Measurements from ENCODE around the gene IL19. TPM values are rescaled to one million over a fixed set of nuclear protein-coding genes. Genes with fewer than 3 reads are reported as not detected.

IL19 gene
- total RNA-seq, 2 experiments from 2014 or later: 0.21 TPM; not detected in 1

DNA sequence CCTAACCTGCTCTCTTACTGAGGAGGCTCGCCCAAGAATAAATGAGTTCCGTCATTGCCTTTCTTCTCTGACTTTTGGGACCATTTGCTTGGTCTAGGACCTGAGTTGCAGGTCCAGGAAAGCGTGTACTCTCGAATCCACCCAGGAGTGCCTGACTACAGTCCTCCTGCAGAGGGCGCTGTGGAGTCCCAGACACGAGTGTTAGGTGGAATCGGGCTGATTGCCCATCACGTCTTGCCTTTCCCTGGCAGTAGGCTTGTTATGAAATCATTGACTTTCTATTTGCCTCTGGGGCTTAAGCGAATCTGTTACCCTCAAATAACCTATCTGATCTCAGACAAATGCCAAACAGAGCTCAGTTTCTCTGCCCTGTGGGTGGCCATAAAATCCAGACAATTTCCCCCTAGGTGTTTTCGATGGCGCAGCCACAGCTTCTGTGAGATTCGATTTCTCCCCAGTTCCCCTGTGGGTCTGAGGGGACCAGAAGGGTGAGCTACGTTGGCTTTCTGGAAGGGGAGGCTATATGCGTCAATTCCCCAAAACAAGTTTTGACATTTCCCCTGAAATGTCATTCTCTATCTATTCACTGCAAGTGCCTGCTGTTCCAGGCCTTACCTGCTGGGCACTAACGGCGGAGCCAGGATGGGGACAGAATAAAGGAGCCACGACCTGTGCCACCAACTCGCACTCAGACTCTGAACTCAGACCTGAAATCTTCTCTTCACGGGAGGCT, 94.5 kb downstream of the IL19 start, which contains the start of gene IL20:
Gene IL20 (plus strand): TSS at position 685 of the 733 bp plus-strand sequence. CDS start 230 bp downstream, outside the sequence.
- no peak within 1 kb of the TSS for H3K4me3 Mint-ChIP-seq
- DNase-seq: peak; percentile 93
- peaks cover 10% of the 10 kb centered on the region for H3K27me3 Mint-ChIP-seq
- H3K36me3 Mint-ChIP-seq: no peaks in the 10 kb centered on the region
- no peaks in the 10 kb centered on the region for H3K9me3 Mint-ChIP-seq
- peaks cover 16% of the 10 kb centered on the region for H3K4me1 Mint-ChIP-seq (ENCODE audit: low read depth)
- POLR2A ChIA-PET: no interaction called here
- intact Hi-C loops (cut with micrococcal nuclease): loop anchor here (1.0 to 5.0 kb wide), 4 partner anchors 16 to 138 kb away; no protein-coding TSS in a partner anchor
- no peak within 1 kb of the TSS for H3K27ac Mint-ChIP-seq
- CTCF ChIA-PET: interaction anchor here (0.6 to 6.4 kb wide), 39 partner anchors 8 to 139 kb away, joined by 3 to 71 read pairs (median 5); partner anchors contain the start of genes FCMR and IL19

DNA sequence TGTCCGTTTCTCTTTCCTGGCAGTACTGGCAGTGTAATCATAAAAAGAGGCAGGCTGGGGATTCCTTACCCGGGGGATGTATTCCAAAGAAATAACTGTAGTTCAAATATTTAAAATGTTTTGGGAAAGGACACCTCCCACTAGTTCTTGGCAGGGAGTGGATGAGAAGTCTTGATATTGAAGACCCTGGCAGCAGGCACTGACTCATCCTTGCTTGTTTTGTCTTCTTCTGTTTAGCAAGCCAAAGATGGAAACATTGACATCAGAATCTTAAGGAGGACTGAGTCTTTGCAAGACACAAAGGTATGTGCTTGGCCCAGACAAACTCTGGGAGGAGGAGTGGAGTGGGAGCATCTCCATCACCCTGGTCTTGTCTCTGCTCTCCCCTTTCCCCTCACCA, 95.5 kb downstream of the IL19 start:
- H3K4me3 Mint-ChIP-seq: no peak overlapping the region
- H3K27me3 Mint-ChIP-seq: peaks cover 10% of the 10 kb centered on the region
- intact Hi-C loops (cut with micrococcal nuclease): loop anchor here (5.0 kb wide), 1 partner anchor 139 kb away; no protein-coding TSS in a partner anchor
- H3K36me3 Mint-ChIP-seq: no peaks in the 10 kb centered on the region
- peaks cover 16% of the 10 kb centered on the region for H3K4me1 Mint-ChIP-seq (ENCODE audit: low read depth)
- ChIA-PET POLR2A (no interaction called here), CTCF (interaction anchor here (0.8 to 6.4 kb wide), 10 partner anchors 11 to 131 kb away, joined by 3 to 71 read pairs (median 8); partner anchors contain the start of gene FCMR)
- no peaks in the 10 kb centered on the region for H3K9me3 Mint-ChIP-seq
- DNase-seq: no peak
- H3K27ac Mint-ChIP-seq: no peak overlapping the region

DNA sequence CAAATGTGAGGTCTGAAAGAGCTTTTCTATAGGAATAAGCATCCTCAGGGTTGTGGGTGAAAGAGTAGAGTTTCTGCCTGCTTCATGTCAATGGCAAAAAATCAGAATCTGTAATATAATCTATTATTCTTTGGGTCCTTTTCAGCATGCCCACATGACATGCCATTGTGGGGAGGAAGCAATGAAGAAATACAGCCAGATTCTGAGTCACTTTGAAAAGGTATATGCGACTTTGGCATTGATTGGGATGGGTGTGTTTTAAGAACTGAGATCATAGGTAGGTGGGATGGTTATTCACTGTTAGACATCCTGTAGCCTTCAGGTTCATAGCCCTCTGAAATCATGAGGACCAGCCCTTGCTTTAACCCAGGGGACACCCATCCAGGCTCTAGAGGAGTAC, 96.7 kb downstream of the IL19 start:
- Mint-ChIP-seq H3K36me3 (no peaks in the 10 kb centered on the region), H3K4me1 (ENCODE audit: low read depth) (peaks cover 16% of the 10 kb centered on the region), H3K27me3 (peaks cover 10% of the 10 kb centered on the region), H3K4me3 (no peak overlapping the region), H3K9me3 (peaks cover 3% of the 10 kb centered on the region), H3K27ac (no peak overlapping the region)
- ChIA-PET CTCF (interaction anchor here (0.7 to 6.4 kb wide), 6 partner anchors 40 to 223 kb away, joined by 3 to 65 read pairs (median 4); no protein-coding TSS in a partner anchor), POLR2A (no interaction called here)
- no peak for DNase-seq
- intact Hi-C loops (cut with micrococcal nuclease): loop anchor here (5.0 kb wide), 1 partner anchor 140 kb away; no protein-coding TSS in a partner anchor

DNA sequence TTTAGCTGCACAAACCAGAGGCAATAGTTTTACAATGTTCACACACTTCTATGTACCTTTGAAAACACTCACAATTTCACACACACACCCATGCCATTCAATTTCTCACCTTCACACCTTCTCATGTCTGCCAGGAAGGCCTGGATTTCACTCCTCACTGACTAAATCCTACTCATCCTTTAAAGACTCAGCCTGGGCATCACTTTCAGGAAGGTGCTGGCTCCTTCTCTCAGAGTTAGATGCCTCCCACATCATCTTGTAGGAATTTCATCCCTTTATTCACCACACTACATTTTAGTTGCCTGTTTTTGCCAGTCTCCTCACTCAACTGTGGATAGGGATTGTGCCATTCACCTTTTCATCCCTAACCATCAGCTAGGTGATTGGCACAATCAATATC, 97.1 kb downstream of the IL19 start:
- Mint-ChIP-seq H3K36me3 (no peaks in the 10 kb centered on the region), H3K27me3 (peaks cover 10% of the 10 kb centered on the region), H3K9me3 (peaks cover 4% of the 10 kb centered on the region), H3K27ac (no peak overlapping the region), H3K4me1 (ENCODE audit: low read depth) (peaks cover 16% of the 10 kb centered on the region), H3K4me3 (no peak overlapping the region)
- no peak for DNase-seq
- ChIA-PET POLR2A (no interaction called here), CTCF (interaction anchor here (1.0 to 3.3 kb wide), 3 partner anchors 44 to 114 kb away, joined by 4 to 22 read pairs (median 5); no protein-coding TSS in a partner anchor)
- intact Hi-C loops (cut with micrococcal nuclease): loop anchor here (5.0 kb wide), 1 partner anchor 140 kb away; no protein-coding TSS in a partner anchor

DNA sequence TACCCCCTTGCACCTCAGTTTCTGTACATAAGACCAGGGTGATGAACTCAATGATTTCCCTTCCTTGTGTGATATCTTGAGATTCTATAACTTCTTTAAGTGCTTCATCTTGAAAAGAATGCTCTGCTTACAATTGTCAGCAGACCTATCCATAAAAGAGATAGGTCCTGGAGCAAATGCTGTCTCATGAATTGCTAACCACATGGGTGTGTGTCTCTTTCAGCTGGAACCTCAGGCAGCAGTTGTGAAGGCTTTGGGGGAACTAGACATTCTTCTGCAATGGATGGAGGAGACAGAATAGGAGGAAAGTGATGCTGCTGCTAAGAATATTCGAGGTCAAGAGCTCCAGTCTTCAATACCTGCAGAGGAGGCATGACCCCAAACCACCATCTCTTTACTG, 97.7 kb downstream of the IL19 start:
- Mint-ChIP-seq H3K9me3 (peaks cover 4% of the 10 kb centered on the region), H3K4me3 (no peak overlapping the region), H3K27me3 (peaks cover 6% of the 10 kb centered on the region), H3K36me3 (no peaks in the 10 kb centered on the region), H3K27ac (no peak overlapping the region), H3K4me1 (ENCODE audit: low read depth) (peaks cover 16% of the 10 kb centered on the region)
- intact Hi-C loops (cut with micrococcal nuclease): loop anchor here (5.0 kb wide), 1 partner anchor 141 kb away; no protein-coding TSS in a partner anchor
- POLR2A ChIA-PET: no interaction called here
- no peak for DNase-seq
- CTCF ChIA-PET: interaction anchor here (1.8 to 3.3 kb wide), 2 partner anchors 44 to 141 kb away, joined by 3 to 22 read pairs; no protein-coding TSS in a partner anchor

DNA sequence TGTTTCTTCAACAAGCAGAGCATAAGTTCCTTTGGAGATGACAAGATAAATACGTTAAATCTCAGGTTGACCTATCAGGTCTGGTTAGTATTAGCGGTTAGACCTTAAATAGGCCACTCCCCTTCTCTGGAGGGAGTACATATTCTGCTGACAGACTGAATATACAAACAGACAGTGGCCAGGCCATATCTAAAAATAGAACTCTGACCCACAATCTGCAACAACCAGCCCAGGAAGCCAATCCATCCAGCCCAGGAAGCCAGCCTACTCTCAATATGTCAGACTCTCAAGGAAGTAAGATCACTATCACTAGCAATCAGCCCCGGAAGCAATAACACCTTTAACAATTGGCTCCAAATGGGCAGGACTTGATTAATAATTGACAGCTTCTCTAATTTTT, 101.6 kb downstream of the IL19 start:
- intact Hi-C loops (cut with micrococcal nuclease): no loop called here
- ChIA-PET CTCF (interaction anchor here (0.7 to 3.6 kb wide), 3 partner anchors 12 to 40 kb away, joined by 3 to 24 read pairs (median 3); no protein-coding TSS in a partner anchor), POLR2A (no interaction called here)
- H3K27ac Mint-ChIP-seq: no peak overlapping the region
- peaks cover 18% of the 10 kb centered on the region for H3K9me3 Mint-ChIP-seq
- peaks cover 1% of the 10 kb centered on the region for H3K36me3 Mint-ChIP-seq
- H3K27me3 Mint-ChIP-seq: peaks cover 8% of the 10 kb centered on the region
- H3K4me1 Mint-ChIP-seq (ENCODE audit: low read depth): no peaks in the 10 kb centered on the region
- DNase-seq: no peak
- no peak overlapping the region for H3K4me3 Mint-ChIP-seq

DNA sequence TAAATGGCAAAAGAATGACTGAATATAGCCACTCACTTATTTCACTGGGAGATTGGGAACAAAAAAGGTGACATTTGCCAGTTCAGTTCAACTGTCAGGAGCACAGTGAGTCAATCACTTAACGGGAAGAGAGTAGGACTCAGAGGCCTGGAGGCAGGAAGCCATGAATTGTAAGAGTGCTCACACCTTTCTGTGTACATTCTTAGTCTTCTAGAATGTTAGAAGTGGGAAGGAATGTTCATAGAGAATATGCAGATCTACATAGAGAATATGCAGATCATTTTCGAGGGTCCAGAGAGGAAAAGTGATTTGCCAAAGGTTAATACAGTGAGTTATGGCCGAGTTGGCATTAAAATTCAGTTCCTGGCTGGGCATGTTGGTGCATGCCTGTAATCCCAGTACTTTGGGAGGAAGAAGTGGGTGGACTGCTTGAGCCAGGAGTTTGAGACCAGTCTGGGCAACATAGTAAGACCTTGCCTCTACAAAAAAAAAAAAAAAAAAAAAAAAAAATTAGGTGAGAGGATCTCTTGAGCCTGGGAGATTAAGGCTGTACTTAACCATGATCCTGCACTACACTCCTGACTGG, 103.1 kb downstream of the IL19 start:
- H3K4me1 Mint-ChIP-seq (ENCODE audit: low read depth): no peaks in the 10 kb centered on the region
- no peak overlapping the region for H3K4me3 Mint-ChIP-seq
- intact Hi-C loops (cut with micrococcal nuclease): no loop called here
- H3K27ac Mint-ChIP-seq: no peak overlapping the region
- H3K9me3 Mint-ChIP-seq: peaks cover 31% of the 10 kb centered on the region
- peaks cover 12% of the 10 kb centered on the region for H3K36me3 Mint-ChIP-seq
- ChIA-PET POLR2A (no interaction called here), CTCF (interaction anchor here (0.6 to 1.6 kb wide), 4 partner anchors 9 to 139 kb away, joined by 3 to 5 read pairs (median 4); partner anchors contain the start of gene IL20)
- no peak for DNase-seq
- H3K27me3 Mint-ChIP-seq: peaks cover 8% of the 10 kb centered on the region

DNA sequence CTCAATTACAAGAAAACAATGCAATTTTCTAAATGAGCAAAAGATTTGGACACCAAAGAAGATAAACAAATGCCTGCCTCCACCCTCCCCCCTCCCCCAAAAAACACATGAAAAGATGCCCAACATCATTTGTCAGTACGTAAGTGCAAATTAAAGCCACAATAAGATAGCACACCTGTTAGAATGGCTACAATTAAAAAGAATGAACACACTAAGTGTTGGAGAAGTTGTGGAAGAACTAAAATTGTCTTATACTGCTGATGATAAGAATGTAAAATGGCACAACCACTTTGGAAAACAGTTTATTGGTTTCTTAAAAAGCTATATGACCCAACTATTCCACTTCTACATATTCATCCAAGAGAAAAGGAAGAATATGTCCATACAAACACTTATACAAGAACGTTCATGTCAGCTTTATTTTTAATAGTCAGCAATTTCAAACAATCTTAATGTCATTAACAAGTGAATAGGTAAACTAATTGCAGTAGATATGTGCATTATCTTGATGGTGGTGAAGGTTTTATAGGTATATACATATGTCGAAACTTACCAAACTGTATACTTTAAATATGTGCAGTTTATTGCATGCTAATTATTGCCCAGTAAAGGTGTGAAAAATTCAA, 105.3 kb downstream of the IL19 start:
- Mint-ChIP-seq H3K4me3 (no peak overlapping the region), H3K9me3 (peaks cover 40% of the 10 kb centered on the region), H3K27ac (no peak overlapping the region), H3K4me1 (ENCODE audit: low read depth) (peaks cover 12% of the 10 kb centered on the region), H3K36me3 (peaks cover 15% of the 10 kb centered on the region), H3K27me3 (peaks cover 5% of the 10 kb centered on the region)
- intact Hi-C loops (cut with micrococcal nuclease): no loop called here
- ChIA-PET POLR2A (no interaction called here), CTCF (no interaction called here)
- DNase-seq: no peak

DNA sequence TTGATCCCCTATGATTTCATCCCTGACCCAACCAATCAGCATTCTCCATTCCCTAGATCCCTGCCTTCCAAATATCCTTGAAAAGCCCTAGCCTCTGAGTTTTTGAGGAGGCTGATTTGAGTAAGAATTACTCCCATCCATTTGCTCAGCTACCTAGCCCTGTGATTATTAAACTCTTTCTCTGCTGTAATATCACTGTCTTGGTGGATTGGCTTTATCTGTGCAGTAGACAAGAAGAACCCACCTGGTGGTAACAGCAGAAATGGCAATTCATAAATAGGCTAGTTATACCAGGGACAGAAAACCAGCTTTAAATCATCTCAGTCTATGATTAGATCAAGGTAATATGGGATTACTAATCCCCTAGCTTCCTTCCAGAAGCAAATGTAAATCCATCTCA, 107.9 kb downstream of the IL19 start:
- Mint-ChIP-seq H3K4me3 (no peak overlapping the region), H3K36me3 (peaks cover 14% of the 10 kb centered on the region), H3K4me1 (ENCODE audit: low read depth) (peaks cover 17% of the 10 kb centered on the region), H3K9me3 (peaks cover 36% of the 10 kb centered on the region), H3K27me3 (peaks cover 5% of the 10 kb centered on the region), H3K27ac (no peak overlapping the region)
- DNase-seq: no peak
- ChIA-PET POLR2A (no interaction called here), CTCF (interaction anchor here (0.6 to 1.6 kb wide), 6 partner anchors 13 to 171 kb away, joined by 3 to 6 read pairs (median 3); partner anchors contain the start of gene IL20)
- intact Hi-C loops (cut with micrococcal nuclease): no loop called here

DNA sequence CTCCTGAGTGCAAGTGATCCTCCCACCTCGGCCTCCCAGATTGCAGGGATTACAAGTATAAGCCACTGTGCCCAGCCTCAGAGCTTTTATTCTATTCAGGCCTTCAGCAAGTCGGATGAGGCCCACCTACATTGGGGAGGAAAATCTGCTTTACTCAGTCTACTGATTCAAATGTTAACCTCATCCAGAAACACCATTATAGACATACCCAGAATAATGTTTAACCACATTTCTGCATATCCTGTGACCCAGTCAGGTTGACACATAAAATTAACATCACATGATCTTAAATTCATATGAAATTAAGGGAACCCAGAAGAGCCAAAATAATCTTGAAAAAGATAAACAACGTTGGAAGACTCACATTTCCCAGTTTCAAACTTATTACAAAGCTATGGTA, 109.7 kb downstream of the IL19 start:
- intact Hi-C loops (cut with micrococcal nuclease): loop anchor here (2.0 kb wide), 1 partner anchor 16 kb away; the partner anchor contains the start of gene IL20
- peak overlapping the region; percentile 8 for H3K27ac Mint-ChIP-seq
- DNase-seq: no peak
- H3K27me3 Mint-ChIP-seq: peaks cover 2% of the 10 kb centered on the region
- H3K4me3 Mint-ChIP-seq: no peak overlapping the region
- H3K36me3 Mint-ChIP-seq: peaks cover 14% of the 10 kb centered on the region
- ChIA-PET CTCF (interaction anchor here (1.1 to 2.0 kb wide), 9 partner anchors 13 to 145 kb away, joined by 3 to 11 read pairs (median 4); no protein-coding TSS in a partner anchor), POLR2A (interaction anchor here (0.7 kb wide), 1 partner anchor 17 kb away, joined by 3 read pairs; no protein-coding TSS in a partner anchor)
- peaks cover 17% of the 10 kb centered on the region for H3K4me1 Mint-ChIP-seq (ENCODE audit: low read depth)
- peaks cover 33% of the 10 kb centered on the region for H3K9me3 Mint-ChIP-seq

DNA sequence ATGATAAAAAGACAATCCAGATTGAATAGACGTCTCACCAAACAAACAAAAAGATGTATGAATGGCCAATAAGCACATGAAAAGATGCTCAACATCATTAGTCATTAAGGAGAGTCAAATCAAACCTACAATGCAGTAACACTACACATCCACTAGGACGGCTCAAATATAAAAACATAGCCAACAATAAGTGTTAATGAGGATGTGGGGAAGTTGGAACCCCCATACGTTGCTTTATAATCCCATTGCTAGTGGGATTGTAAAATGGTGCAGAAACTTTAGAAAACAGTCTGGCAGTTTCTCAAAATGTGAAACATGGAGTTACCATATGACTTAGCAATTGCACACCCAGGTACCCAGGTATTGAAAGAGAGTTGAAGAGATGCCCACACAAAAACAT, 112.0 kb downstream of the IL19 start:
- intact Hi-C loops (cut with micrococcal nuclease): no loop called here
- Mint-ChIP-seq H3K4me3 (no peak overlapping the region), H3K4me1 (ENCODE audit: low read depth) (peaks cover 17% of the 10 kb centered on the region), H3K36me3 (peaks cover 12% of the 10 kb centered on the region), H3K27ac (no peak overlapping the region), H3K9me3 (peaks cover 20% of the 10 kb centered on the region), H3K27me3 (peaks cover 4% of the 10 kb centered on the region)
- CTCF ChIA-PET: interaction anchor here (1.0 to 2.7 kb wide), 5 partner anchors 17 to 143 kb away, joined by 3 to 17 read pairs (median 6); partner anchors contain the start of gene IL20
- DNase-seq: no peak
- POLR2A ChIA-PET: interaction anchor here (1.0 to 1.5 kb wide), 2 partner anchors 26 to 37 kb away, joined by 3 read pairs; no protein-coding TSS in a partner anchor
